ENCODE measurements around the gene CBLIF. TPM values are rescaled to one million over a fixed set of nuclear protein-coding genes. Genes with fewer than 3 reads are reported as not detected.
"Not testable (repeated sequence)": the region's sequence is repeated elsewhere in the genome, so short reads cannot be mapped to it uniquely, and the experiment has no call there.

Gene CBLIF
- total RNA-seq, 1 donor from 2014 or later, result not detected

DNA sequence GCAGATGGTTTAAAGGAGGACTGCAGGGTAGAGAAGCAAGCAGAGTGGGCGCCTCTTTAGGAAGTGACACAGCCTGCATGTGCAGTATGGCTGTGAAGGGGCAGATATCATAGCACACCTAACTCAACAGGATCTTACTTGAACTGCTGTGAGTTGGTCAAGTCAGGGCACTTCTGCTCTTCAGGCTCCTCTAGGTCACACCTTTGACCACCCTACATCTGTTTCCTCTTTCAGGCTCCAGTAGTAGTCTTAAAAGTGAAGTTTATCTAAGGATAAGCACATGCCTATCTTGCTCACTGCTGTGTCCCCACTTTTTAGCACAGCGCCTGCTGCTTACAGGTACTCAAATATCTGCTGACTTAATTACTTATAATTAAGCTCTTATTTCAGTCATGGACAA is 41.2 kb downstream of the CBLIF start:
- intact Hi-C loops (cut with micrococcal nuclease), result loop anchor here (10.0 kb wide), 1 partner anchor 269 kb away; no protein-coding TSS in a partner anchor
- no peak for ATAC-seq

DNA sequence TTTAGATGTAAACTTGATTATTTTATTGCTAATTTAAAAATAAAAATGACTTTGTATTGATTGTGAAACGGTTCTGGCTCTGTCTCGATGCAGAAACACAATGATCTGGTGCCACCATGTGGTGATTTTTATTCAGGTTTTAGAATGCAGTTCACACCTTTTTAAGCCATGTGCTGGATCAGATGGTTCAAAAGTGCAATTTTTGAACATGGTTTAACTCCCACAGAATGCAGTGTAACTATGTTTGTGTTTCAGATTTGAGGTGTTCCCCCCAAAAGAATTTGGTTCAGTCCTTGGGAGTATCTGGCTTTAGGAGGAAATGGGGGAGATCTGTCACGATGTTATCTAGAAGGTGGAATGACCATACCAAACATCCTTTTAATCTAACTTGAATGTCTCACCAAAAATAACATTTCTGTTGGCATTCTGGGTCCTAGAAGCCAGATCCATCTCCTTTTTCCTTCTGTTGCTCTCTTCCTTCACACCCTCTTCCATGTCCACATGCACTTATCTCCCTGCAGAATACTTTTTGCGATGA is 42.6 kb downstream of the CBLIF start:
- DNase-seq, result no peak

More for the DNA sequence above, 41.2 kb downstream of the CBLIF start:
- no peak for DNase-seq

DNA sequence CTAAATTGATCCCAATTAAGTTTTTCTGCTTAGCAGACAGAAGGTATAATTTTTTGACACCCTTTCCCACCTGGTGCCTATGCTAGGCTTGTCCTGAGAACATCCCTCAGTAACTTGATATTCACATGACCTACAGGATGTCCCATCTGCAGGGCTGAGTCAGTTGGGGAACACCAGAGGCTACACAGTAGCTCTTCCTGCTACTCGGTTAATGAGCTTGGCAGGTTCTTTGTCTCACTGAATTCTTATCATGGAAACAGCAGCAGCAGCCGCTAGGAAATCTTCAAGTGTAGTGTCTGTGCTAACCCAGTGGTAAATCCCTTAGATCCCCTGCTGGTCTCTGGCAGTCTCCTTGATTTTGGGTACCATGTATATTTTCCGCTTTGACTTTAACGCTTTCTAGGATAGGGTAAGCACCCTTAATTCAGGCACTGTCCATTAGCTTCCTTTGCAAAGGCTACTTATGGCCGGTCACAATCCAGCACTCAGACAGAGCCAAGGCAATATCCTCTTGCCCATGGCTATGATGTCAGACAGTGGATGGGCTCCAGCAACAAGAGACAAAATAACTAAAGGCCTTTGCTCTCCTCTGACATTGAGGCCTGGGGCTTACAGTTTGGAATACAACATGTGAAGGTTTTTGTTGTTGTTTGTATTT is 43.2 kb downstream of the CBLIF start:
- intact Hi-C loops (cut with micrococcal nuclease), result loop anchor here (2.0 to 10.0 kb wide), 2 partner anchors 47 to 267 kb away; partner anchors contain the start of gene STX3
- ATAC-seq (peak; percentile 82), DNase-seq (no peak)

More for the DNA sequence above, 42.6 kb downstream of the CBLIF start:
- ATAC-seq, result peak; percentile 84
- intact Hi-C loops (cut with micrococcal nuclease), result loop anchor here (2.0 to 10.0 kb wide), 2 partner anchors 48 to 268 kb away; partner anchors contain the start of gene STX3

DNA sequence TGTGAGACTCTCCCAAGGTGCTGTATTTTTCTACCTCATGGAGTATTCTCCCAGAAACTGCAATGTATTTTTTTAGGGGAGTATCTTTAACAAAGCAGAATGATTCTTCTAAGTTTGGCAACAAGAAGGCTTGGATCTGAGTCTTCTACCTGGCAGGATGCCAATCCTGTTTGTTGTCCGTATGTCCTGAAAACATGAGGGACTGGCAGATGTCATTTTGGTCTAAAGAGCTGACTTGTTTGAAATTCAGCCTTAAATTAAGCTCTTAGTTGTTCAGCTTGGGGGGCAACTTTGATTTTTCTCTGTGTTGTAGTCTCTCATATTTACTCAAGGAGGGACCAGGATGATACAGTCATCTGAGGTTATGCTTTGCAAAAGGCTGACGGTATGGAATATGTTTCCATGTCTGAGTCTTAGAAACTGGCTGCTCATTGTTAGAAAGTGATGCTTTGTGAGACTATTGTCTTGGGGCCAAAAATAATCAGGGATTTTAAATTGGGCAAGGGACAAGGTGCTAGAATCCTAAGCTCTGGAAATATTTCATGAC is 44.1 kb downstream of the CBLIF start:
- DNase-seq, result no peak
- ATAC-seq, result no peak
- intact Hi-C loops (cut with micrococcal nuclease), result loop anchor here (10.0 kb wide), 1 partner anchor 266 kb away; no protein-coding TSS in a partner anchor

DNA sequence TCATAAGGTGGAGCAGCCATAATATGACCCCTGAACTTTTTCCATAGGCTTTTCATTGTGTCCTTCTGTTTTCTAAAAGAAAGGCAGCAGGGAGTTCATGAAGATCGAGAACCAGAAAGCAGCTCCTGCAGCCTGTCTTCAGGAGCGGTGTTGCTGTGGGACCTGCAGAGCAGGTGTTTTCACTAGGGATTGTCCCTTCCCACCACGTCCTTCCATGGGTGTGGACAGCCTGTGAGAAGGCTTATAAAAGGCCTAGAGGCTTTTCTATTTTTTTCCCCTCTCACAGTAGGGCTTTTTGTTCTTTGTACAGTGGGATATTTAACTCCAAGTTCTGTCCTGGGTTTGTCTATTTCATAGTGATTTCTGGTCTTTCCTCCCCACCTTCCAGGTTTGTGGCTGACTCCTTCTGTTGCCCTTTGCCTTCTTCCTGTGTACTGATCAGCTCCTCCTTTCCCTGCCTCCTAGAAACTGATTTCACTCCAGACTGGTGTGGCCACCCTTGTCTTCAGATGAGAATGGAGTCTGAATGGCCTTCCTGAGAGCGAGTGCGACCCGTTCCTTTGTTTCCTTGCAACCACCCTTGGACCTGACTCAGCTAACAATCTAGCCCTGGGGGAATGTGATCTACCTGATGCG is 44.8 kb downstream of the CBLIF start:
- intact Hi-C loops (cut with micrococcal nuclease), result loop anchor here (10.0 kb wide), 1 partner anchor 266 kb away; no protein-coding TSS in a partner anchor
- ATAC-seq, result no peak
- DNase-seq, result no peak

DNA sequence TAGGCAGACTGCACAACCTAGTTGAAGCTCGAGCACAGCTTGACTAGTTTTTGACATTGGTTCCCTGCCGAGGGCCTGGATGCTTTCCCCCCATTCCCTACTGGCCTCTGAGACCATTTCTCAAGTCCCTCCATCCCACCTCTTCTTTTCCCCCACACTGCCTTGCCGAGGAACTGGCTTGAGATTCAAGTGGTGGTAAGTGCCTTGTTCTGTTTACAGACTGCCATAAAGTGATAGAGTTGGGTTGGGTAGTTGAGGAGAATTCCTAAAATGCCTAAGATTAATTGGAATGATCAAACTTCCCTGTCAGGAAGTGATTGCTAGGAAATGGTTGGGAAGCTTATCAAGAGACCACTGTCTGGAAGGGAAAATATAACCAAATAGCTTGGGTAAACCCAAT is 50.9 kb downstream of the CBLIF start:
- intact Hi-C loops (cut with micrococcal nuclease), result no loop called here
- ATAC-seq (no peak), DNase-seq (no peak)

DNA sequence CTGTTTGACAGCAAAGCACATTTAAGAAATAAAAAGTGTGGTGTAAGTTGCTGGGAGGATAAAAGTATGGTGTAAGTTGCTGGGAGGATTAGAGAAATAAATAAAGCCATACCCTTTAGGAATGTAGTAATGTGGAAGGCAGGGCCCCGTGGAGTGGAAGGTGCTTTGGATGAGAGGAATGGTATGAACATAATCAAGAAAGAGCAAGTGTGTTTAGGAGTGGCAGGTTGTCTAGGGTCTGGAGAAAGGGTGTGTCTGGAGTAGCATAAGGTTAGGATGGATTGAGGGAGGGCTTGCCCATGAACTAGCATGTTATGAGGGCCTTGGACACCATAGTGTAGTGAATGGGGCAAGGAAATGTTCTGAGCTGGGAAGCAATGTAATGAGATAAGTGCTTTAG is 52.8 kb downstream of the CBLIF start:
- ATAC-seq (no peak), DNase-seq (no peak)
- intact Hi-C loops (cut with micrococcal nuclease), result no loop called here

DNA sequence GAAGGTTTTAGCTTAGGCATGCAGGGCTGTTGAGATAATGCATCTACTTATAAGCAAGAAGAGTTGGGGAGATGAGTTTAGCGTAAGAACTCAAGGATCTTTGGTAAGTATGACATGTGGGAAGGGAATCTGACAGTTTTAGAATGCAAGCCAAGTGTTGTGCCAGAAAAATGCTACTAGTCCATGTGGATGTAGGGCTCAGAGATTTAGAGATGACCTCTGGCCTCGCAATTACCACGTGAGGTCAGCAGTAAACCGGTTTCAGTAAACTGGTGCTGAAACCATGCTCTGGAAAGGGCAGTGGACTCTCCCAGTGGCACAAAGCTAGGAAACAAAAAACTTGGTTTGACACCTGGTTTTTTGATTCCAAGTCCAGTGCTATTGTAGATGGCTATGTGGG is 53.7 kb downstream of the CBLIF start:
- intact Hi-C loops (cut with micrococcal nuclease), result no loop called here
- no peak for DNase-seq
- no peak for ATAC-seq

DNA sequence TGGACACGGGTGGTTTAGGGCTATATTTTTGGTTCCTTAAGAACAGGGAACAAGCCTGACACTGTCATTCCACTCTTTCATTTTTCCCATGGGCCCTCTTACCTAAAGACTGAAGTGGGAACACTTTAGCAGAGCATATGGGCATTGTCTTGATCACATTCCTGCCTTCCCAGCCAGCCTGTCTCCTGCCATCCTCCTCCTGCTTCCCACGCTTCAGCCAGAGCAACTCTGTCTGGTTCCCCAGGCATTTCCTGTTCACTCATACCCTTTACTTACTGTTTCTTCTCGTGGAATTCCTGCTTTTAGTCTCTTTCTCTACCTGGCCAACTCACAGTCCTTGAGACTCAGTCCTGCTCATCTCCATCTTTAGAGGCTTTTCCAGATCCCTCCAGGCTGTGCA is 57.5 kb downstream of the CBLIF start:
- no peak for DNase-seq
- intact Hi-C loops (cut with micrococcal nuclease), result no loop called here
- ATAC-seq, result no peak

DNA sequence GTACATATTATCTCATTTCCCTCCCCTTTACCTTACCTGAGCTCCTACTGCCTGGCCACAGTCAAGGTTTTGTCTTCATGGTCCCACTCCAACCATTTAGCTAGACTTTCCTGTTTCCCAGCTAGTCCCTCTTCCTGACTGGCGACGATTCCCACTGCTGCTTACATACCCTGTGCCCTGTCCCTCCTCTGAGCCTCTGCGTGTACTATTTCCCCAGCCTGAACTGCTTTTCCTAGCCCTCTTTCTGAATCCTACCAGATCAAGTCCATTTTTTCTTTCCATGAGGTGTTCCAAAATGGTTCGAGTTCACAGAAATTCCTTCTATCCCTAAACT is 58.1 kb downstream of the CBLIF start:
- ATAC-seq, result peak; percentile 42
- intact Hi-C loops (cut with micrococcal nuclease), result no loop called here
- DNase-seq, result no peak

DNA sequence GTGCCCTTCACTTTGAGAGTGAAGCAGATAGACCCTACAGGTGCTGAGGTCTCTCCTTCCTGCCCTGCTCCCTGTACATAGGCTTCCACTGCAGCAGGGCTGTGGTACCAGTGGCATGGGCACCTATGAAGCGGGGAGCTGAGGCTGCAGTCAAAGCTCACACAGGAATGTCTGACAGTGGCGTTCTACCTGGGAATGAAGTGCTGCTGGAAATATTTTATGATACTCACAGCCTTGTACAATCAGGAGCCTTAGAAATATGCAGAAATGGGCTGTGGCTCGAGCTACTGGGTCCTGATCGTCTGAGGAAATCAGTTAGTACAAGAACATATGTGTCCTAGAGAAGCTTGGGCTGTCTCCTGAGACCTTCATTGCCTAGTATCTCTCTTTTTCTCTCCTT is 59.5 kb downstream of the CBLIF start:
- intact Hi-C loops (cut with micrococcal nuclease), result no loop called here
- no peak for DNase-seq
- ATAC-seq, result peak; percentile 27

DNA sequence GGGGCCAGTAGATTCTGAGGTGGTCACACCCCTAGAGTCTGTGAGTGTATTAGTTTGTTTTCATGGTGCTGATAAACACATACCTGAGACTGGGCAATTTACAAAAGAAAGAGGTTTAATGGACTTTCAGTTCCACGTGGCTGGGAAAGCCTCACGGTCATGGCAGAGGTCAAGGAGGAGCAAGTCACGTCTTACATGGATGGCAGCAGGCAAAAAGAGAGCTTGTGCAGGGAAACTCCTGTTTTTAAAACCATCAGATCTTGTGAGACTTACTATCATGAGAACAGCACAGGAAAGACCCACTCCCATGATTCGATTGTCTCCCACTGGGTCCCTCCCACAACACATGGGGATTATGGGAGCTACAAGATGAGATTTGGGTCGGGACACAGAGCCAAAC is 60.9 kb downstream of the CBLIF start:
- ATAC-seq, result not testable (repeated sequence)

DNA sequence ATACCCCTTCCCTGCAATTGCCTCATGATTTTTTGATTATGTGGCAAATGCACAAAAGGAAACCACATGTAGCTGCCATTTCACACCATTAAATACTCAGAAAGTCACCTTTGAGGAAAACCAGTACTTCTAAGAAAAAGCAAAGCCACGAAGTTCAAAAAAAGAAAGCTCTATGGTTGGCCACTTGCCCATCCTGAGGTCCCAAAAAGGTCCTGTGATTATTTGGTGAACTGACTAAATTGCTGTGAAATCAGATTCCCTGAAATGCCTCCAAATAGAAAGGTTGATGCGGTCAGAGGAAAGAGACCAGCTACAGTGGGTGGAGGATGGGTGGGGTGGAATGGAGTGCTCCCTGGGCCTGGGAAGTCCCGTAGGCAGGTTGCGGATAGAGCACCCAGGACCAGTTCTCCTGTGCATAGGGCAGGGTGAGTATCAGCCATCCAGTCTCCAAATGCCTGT is 61.6 kb downstream of the CBLIF start:
- DNase-seq (no peak), ATAC-seq (no peak)
- intact Hi-C loops (cut with micrococcal nuclease), result no loop called here

More for the DNA sequence above, 60.9 kb downstream of the CBLIF start:
- DNase-seq; intact Hi-C loops (cut with micrococcal nuclease): not testable (repeated sequence)

DNA sequence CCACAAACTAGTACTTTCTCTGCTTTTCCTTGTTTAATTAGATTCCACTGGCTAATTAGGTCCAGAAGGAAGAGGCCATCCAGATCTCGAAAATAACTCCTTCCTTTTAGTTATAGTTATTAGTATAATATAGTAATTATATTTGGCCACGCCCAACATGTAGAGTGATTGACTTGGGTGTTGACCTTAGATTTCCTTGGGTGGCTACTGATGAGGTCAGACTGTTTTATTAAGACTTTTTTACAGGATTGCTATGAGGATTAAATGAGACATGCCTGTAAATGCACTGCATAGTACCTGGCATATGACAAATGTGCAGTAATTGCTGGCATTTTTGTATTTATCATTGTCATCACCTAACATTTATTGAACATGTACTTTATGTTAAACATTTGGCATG is 63.2 kb downstream of the CBLIF start:
- no peak for ATAC-seq
- intact Hi-C loops (cut with micrococcal nuclease), result no loop called here
- no peak for DNase-seq

DNA sequence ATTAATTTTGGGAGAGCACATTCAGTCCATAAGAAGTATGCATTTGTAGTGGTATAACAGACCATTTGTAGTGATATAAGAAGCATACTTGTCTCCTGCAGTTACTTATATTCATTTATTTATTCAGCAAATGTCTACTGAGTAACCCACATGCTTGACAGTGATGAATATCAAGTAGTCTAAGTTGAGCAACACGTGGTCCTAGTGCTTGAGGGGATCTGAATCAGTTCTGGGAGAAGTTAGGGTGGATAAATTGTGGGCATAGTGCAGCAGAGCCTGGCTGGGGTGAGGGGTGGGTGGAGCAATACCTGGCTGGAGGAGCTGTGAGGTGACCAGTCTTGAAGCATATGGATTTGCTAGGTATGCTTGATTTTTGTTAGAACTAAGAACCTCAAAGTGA is 65.8 kb downstream of the CBLIF start:
- ATAC-seq (no peak), DNase-seq (no peak)
- intact Hi-C loops (cut with micrococcal nuclease), result no loop called here

Other genes with a start within 250 kb of the CBLIF start
- 40.9 TPM for gene OSBP, start 229.7 kb downstream of the CBLIF start, total RNA-seq
- 24.5 TPM for gene PATL1, start 176.5 kb downstream of the CBLIF start, total RNA-seq
- gene OR10V1, start 131.7 kb downstream of the CBLIF start, total RNA-seq, result not detected
- gene STX3, start 90.1 kb downstream of the CBLIF start, total RNA-seq, result 8.0 TPM
- gene MRPL16, start 34.7 kb downstream of the CBLIF start, total RNA-seq, result 103 TPM
- not detected for gene TCN1, start 21.0 kb upstream of the CBLIF start, total RNA-seq
- gene OOSP3, start 33.3 kb upstream of the CBLIF start, total RNA-seq, result not detected
- gene OOSP1, start 92.9 kb upstream of the CBLIF start, total RNA-seq, result not detected
- not detected for gene OOSP4A, start 118.5 kb upstream of the CBLIF start, total RNA-seq
- gene OOSP4B, start 171.7 kb upstream of the CBLIF start, total RNA-seq, result not detected
- gene OOSP2, start 194.9 kb upstream of the CBLIF start, total RNA-seq, result not detected
- not detected for gene MS4A3, start 211.2 kb upstream of the CBLIF start, total RNA-seq
- 0.42 TPM for gene MS4A2, start 243.2 kb upstream of the CBLIF start, total RNA-seq

Measured in left ventricle myocardium superior (tissue), 1 donor.